ENCODE results near the gene PTGES3.
"Not testable (repeated sequence)": the region's sequence is repeated elsewhere in the genome, so short reads cannot be mapped to it uniquely, and the experiment has no call there.

PTGES3 gene

GRCh38 chr12:56709759-56710376, 21.8 kb upstream of the PTGES3 start:
- no peak for DNase-seq (ENCODE audit: low spot score)

- not testable (repeated sequence) for DNase-seq (ENCODE audit: low spot score)
Measured at GRCh38 chr12:56704522-56704921, 16.4 kb upstream of the PTGES3 start.

- no peak for DNase-seq (ENCODE audit: low spot score)
Measured at GRCh38 chr12:56699020-56699661, 11.1 kb upstream of the PTGES3 start.

GRCh38 chr12:56695327-56696101, 7.4 kb upstream of the PTGES3 start:
- DNase-seq (ENCODE audit: low spot score): no peak

GRCh38 chr12:56694161-56694560, 6.1 kb upstream of the PTGES3 start:
- DNase-seq (ENCODE audit: low spot score): no peak

- no peak for DNase-seq (ENCODE audit: low spot score)
Measured at GRCh38 chr12:56688846-56689109, 694 bp upstream of the PTGES3 start.

GRCh38 chr12:56687223-56688128, 608 bp downstream of the PTGES3 start:
- peak; percentile 46 for DNase-seq (ENCODE audit: low spot score)

- no peak for DNase-seq (ENCODE audit: low spot score)
Measured at GRCh38 chr12:56684745-56685359, 3.2 kb downstream of the PTGES3 start.

GRCh38 chr12:56682323-56682722, 5.8 kb downstream of the PTGES3 start:
- no peak for DNase-seq (ENCODE audit: low spot score)

GRCh38 chr12:56679883-56680575, 8.1 kb downstream of the PTGES3 start:
- DNase-seq (ENCODE audit: low spot score): no peak

- no peak for DNase-seq (ENCODE audit: low spot score)
Measured at GRCh38 chr12:56678852-56679251, 9.2 kb downstream of the PTGES3 start.

GRCh38 chr12:56677680-56678079, 10.4 kb downstream of the PTGES3 start:
- DNase-seq (ENCODE audit: low spot score): no peak

GRCh38 chr12:56676851-56677580, 11.1 kb downstream of the PTGES3 start:
- DNase-seq (ENCODE audit: low spot score): no peak

- no peak for DNase-seq (ENCODE audit: low spot score)
Measured at GRCh38 chr12:56671608-56672007, 16.5 kb downstream of the PTGES3 start.

- DNase-seq (ENCODE audit: low spot score): no peak
Measured at GRCh38 chr12:56670836-56671235, 17.2 kb downstream of the PTGES3 start.

GRCh38 chr12:56668197-56668457, 20.0 kb downstream of the PTGES3 start:
- no peak for DNase-seq (ENCODE audit: low spot score)

- DNase-seq (ENCODE audit: low spot score): no peak
Measured at GRCh38 chr12:56661979-56662638, 26.0 kb downstream of the PTGES3 start.

- DNase-seq (ENCODE audit: low spot score): no peak
Measured at GRCh38 chr12:56661560-56661959, 26.5 kb downstream of the PTGES3 start.

- DNase-seq (ENCODE audit: low spot score): no peak
Measured at GRCh38 chr12:56658921-56659320, 29.2 kb downstream of the PTGES3 start.
